SK-N-SH treated with all-trans-retinoic acid at 6 μM for 48 hours (cell line): Measurements from ENCODE around the gene SLC1A4.

Experiments
- BACH2 ChIP-seq: fragments of 250-450 bp; sonication (Bioruptor Pico); IDR thresholded peaks from 2 replicates; pipeline ENCODE4 v1.9.0; 2021; ENCODE audit warnings: mild to moderate bottlenecking, borderline replicate concordance
- OSR1 ChIP-seq: fragments of 250-450 bp; sonication (Bioruptor Pico); IDR thresholded peaks from 2 replicates; pipeline ENCODE4 v1.8.0; 2022; ENCODE audit warnings: moderate library complexity, mild to moderate bottlenecking, inconsistent platforms
- RARB ChIP-seq: fragments of 250-450 bp; sonication (Bioruptor Pico); IDR thresholded peaks from 2 replicates; pipeline ENCODE4 v1.8.0; 2021; ENCODE audit warnings: mild to moderate bottlenecking, moderate library complexity
- SNAI2 ChIP-seq: fragments of 250-450 bp; sonication (Bioruptor Pico); IDR thresholded peaks from 2 replicates; pipeline ENCODE4 v1.5.0; 2020; ENCODE audit warnings: mild to moderate bottlenecking, moderate library complexity

DNA sequence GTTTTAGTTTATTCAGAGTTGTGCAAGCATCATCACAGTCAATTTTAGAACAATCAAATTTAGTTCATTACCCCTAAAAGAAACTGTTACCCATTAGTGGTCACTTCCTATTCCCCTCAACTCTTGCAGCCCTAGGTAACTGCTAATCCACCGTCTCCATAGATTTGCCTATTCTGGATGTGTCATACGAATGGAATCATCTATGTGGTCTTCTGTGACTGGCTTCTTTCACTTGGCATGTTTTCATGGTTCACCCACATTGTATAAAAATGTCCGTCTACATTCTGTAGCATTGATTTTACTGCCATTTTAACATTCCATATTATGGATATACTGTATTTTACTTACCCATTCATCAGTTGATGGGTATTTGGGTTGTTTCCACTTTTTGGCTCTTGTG is 61.7 kb downstream of the SLC1A4 start:
- TF ChIP-seq SNAI2 (CRISPR knock-in tag): no peak
- no peak for TF ChIP-seq RARB (CRISPR knock-in tag)
- no peak for TF ChIP-seq OSR1
- no peak for TF ChIP-seq BACH2
